ENCODE results near the gene KIF1A. TPM values are rescaled to one million over a fixed set of nuclear protein-coding genes. Genes with fewer than 3 reads are reported as not detected.

Gene KIF1A
- total and polyA plus RNA-seq, 2 donors (not counting 3 experiments of a cell fraction or from before 2014, with no cell fraction given) = 0.11 to 0.64 TPM

DNA sequence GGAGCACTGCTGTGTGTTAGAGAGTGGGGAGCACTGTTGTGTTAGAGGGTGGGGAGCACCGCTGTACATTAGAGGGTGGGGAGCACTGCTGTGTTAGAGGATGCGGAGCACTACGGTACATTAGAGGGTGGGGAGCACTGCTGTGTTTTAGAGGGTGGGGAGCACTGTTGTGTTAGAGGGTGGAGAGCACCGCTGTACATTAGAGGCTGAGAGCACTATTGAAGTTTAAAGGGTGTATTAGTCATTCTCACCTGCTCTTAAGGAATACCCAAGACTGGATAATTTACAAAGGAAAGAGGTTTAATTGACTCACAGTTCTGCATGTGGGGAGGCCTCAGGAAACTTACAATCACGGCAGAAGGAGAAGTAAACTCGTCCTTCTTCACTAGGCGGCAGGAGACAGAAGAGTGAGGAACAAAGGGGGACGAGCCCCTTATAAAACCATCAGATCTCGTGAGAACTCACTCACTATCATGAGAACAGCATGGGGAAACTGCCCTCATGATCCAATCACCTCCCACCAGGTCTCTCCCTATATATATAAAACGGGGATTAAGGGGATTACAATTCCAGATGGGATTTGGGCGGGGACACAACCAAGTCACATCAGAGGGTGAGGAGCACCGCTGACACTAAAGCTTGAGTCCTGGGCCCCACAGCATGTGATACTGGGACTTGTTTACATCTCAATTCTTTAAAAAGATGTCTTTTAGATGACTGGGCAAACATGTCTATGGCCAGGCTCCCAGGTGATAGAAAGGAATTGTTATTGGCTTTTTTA, 29.1 kb upstream of the KIF1A start:
- Histone ChIP-seq H3K27me3 (ENCODE audit: control insufficient read depth in 2 of 2, insufficient read depth in 2 of 2, low read length in 2 of 2) (peaks cover 0 to under 1% of the 10 kb centered on the region in 2 experiments), H3K27ac (ENCODE audit: insufficient read depth, low read depth, low read length) (no peak overlapping the region), H3K4me2 (ENCODE audit: insufficient read depth, low read length) (no peak overlapping the region), H3K9me1 (replicated peaks; ENCODE audit: control insufficient read depth, extremely low read depth, insufficient read depth, low read length) (no peaks in the 10 kb centered on the region), H3K36me3 (ENCODE audit: control insufficient read depth in 2 of 2, extremely low read depth in 1 of 2, insufficient read depth in 2 of 2, low read length in 2 of 2) (no peaks in the 10 kb centered on the region), H3K79me2 (ENCODE audit: control insufficient read depth, insufficient read depth, low read length) (no peaks in the 10 kb centered on the region), H3K9me3 (replicated peaks; ENCODE audit: control insufficient read depth, insufficient read depth, low read length) (no peaks in the 10 kb centered on the region), H2AFZ (ENCODE audit: low read depth, low read length) (no peak overlapping the region), H3K9ac (replicated peaks; ENCODE audit: extremely low read depth, insufficient read depth, low read length) (no peak overlapping the region), H4K20me1 (replicated peaks; ENCODE audit: control insufficient read depth, extremely low read depth, insufficient read depth, low read length) (no peaks in the 10 kb centered on the region), H3K4me1 (ENCODE audit: control insufficient read depth, extremely low read depth, insufficient read depth, low read length) (no peaks in the 10 kb centered on the region), H3K4me3 (replicated peaks in 1 of 3; ENCODE audit: insufficient read depth in 1 of 3, low read depth in 1 of 3, low read length in 3 of 3) (no peak overlapping the region)
- DNase-seq (ENCODE audit: low read depth, low spot score) = no peak
- dilution Hi-C loops (cut with MboI; ENCODE audit: extremely low pct_ligation_motif_present, low sequenced_read_pairs) = no loop called here
- ChIA-PET CTCF (interaction anchor here (0.8 to 1.2 kb wide), 3 partner anchors 9 to 229 kb away, joined by 3 to 4 read pairs (median 3); no protein-coding TSS in a partner anchor), POLR2A (no interaction called here)
- no peak for FAIRE-seq
- TF ChIP-seq, protein P1, sequence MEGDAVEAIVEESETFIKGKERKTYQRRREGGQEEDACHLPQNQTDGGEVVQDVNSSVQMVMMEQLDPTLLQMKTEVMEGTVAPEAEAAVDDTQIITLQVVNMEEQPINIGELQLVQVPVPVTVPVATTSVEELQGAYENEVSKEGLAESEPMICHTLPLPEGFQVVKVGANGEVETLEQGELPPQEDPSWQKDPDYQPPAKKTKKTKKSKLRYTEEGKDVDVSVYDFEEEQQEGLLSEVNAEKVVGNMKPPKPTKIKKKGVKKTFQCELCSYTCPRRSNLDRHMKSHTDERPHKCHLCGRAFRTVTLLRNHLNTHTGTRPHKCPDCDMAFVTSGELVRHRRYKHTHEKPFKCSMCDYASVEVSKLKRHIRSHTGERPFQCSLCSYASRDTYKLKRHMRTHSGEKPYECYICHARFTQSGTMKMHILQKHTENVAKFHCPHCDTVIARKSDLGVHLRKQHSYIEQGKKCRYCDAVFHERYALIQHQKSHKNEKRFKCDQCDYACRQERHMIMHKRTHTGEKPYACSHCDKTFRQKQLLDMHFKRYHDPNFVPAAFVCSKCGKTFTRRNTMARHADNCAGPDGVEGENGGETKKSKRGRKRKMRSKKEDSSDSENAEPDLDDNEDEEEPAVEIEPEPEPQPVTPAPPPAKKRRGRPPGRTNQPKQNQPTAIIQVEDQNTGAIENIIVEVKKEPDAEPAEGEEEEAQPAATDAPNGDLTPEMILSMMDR (IDR thresholded peaks at IDR 0.05; ENCODE audit: extremely low read depth in 1 of 2, insufficient read depth in 1 of 2, low read depth in 1 of 2, low read length in 2 of 2) = no peak
- no TSS peak for BruUV-seq (replicated peaks)
- intact Hi-C loops (cut with micrococcal nuclease) = no loop called here

DNA sequence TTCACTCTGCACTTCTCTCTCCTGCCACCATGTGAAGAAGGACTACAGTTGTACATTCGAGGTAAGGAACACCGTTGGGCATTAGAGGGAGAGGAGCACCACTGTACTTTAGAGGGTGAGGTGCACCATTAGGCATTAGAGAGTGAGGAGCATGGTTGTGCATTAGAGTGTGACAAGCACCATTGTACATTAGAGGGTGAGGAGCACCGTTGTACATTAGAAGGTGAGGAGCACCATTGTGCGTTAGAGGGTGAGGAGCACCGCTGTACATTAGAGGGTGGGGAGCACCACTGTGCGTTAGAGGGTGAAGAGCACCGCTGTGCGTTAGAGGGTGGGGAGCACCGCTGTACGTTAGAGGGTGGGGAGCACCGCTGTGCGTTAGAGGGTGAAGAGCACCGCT, 27.8 kb upstream of the KIF1A start:
- no peak for DNase-seq (ENCODE audit: low read depth, low spot score)
- H3K4me1 ChIP-seq (ENCODE audit: control insufficient read depth, extremely low read depth, insufficient read depth, low read length) = no peaks in the 10 kb centered on the region
- no peaks in the 10 kb centered on the region for H3K9me1 ChIP-seq (replicated peaks; ENCODE audit: control insufficient read depth, extremely low read depth, insufficient read depth, low read length)
- H3K79me2 ChIP-seq (ENCODE audit: control insufficient read depth, insufficient read depth, low read length) = no peaks in the 10 kb centered on the region
- no peaks in the 10 kb centered on the region for H4K20me1 ChIP-seq (replicated peaks; ENCODE audit: control insufficient read depth, extremely low read depth, insufficient read depth, low read length)
- no TSS peak for BruUV-seq (replicated peaks)
- no peak overlapping the region for H3K4me3 ChIP-seq (replicated peaks in 1 of 3; ENCODE audit: insufficient read depth in 1 of 3, low read depth in 1 of 3, low read length in 3 of 3)
- no peaks in the 10 kb centered on the region for H3K36me3 ChIP-seq (ENCODE audit: control insufficient read depth in 2 of 2, extremely low read depth in 1 of 2, insufficient read depth in 2 of 2, low read length in 2 of 2)
- no peak overlapping the region for H3K27ac ChIP-seq (ENCODE audit: insufficient read depth, low read depth, low read length)
- no peak for FAIRE-seq
- no peak for TF ChIP-seq POLR2A (IDR thresholded peaks at IDR 0.05; ENCODE audit: low read depth, low read length)
- no peak for TF ChIP-seq POLR2AphosphoS5 (IDR thresholded peaks at IDR 0.05; ENCODE audit: insufficient read depth, low read depth, low read length)
- TF ChIP-seq JUN (IDR thresholded peaks at IDR 0.05; ENCODE audit: borderline replicate concordance, insufficient read depth, insufficient read length, low read depth) = no peak
- no peak for TF ChIP-seq EZH2 (IDR thresholded peaks at IDR 0.05; ENCODE audit: borderline replicate concordance, low read depth, low read length, severe bottlenecking)
- TF ChIP-seq, protein P1 (IDR thresholded peaks at IDR 0.05; ENCODE audit: extremely low read depth in 1 of 2, insufficient read depth in 1 of 2, low read depth in 1 of 2, low read length in 2 of 2) = no peak
- no peak for TF ChIP-seq GATA2 (IDR thresholded peaks at IDR 0.05; ENCODE audit: insufficient read depth, insufficient read length, low read depth, low read length)
- TF ChIP-seq, protein P2, sequence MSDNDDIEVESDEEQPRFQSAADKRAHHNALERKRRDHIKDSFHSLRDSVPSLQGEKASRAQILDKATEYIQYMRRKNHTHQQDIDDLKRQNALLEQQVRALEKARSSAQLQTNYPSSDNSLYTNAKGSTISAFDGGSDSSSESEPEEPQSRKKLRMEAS (IDR thresholded peaks at IDR 0.05; ENCODE audit: insufficient read depth, insufficient read length) = no peak
- no peak for TF ChIP-seq FOS (IDR thresholded peaks at IDR 0.05; ENCODE audit: borderline replicate concordance, insufficient read depth, low read length)
- ChIA-PET CTCF (no interaction called here), POLR2A (no interaction called here)
- no peaks in the 10 kb centered on the region for H3K9me3 ChIP-seq (replicated peaks; ENCODE audit: control insufficient read depth, insufficient read depth, low read length)
- no peak overlapping the region for H3K9ac ChIP-seq (replicated peaks; ENCODE audit: extremely low read depth, insufficient read depth, low read length)
- peaks cover 0 to 4% of the 10 kb centered on the region in 2 experiments for H3K27me3 ChIP-seq (ENCODE audit: control insufficient read depth in 2 of 2, insufficient read depth in 2 of 2, low read length in 2 of 2)
- intact Hi-C loops (cut with micrococcal nuclease) (no loop called here), dilution Hi-C loops (cut with MboI; ENCODE audit: extremely low pct_ligation_motif_present, low sequenced_read_pairs) (no loop called here)
- H3K4me2 ChIP-seq (ENCODE audit: insufficient read depth, low read length) = no peak overlapping the region
- H2AFZ ChIP-seq (ENCODE audit: low read depth, low read length) = no peak overlapping the region

All from endothelial cell of umbilical vein (primary cell).